Uterus (tissue), 2 donors: ENCODE results near the gene SCN7A.

ENCODE experiments used
- POLR2A ChIP-seq, 2 donors: fragments of 450-650 bp; IDR thresholded peaks; one replicate each; pipeline ENCODE4 v1.6.1; 2016; ENCODE audit warnings: antibody characterized with exemption in 2 of 2, mild to moderate bottlenecking in 1 of 2, moderate library complexity in 1 of 2
- TF ChIP-seq, protein P1 (sequence below), 4 experiments: fragments of 200-600 bp in 2 of 4; fragments of 450-650 bp in 2 of 4; sonication (generic) in 2 of 4; IDR thresholded peaks; one replicate each; pipeline ENCODE4 v1.5.1; 2016 to 2019; ENCODE audit warnings: antibody characterized with exemption in 4 of 4, mild to moderate bottlenecking in 2 of 4, moderate library complexity in 1 of 4

DNA sequence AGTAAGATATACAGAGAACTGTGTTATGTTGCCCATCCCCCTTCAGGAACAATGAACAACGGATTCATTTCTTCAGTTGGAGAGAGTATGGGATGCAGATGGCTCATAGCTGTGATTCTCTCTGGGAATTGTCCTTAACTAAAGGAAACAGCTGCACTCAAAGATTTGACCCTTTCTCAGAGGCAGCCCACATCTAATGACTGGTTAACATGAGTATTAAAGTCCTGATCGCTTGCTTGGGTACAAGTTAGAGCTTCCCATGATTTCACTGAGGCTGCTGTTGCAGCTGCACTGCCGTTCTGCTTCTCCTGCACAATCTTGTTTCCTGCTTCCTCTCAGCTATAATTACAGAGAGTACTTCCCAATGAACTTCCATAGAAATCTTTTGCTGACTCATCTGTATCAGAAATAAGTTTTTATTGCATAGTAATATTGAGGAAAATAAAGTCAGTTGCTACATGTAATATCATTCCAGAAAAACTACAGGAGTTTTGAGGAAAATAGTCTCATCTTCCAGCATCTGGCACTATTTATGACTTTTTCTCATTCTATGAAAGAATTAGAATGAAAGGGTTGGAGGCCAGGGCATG, 105.5 kb downstream of the SCN7A start:
- TF ChIP-seq, protein P1, sequence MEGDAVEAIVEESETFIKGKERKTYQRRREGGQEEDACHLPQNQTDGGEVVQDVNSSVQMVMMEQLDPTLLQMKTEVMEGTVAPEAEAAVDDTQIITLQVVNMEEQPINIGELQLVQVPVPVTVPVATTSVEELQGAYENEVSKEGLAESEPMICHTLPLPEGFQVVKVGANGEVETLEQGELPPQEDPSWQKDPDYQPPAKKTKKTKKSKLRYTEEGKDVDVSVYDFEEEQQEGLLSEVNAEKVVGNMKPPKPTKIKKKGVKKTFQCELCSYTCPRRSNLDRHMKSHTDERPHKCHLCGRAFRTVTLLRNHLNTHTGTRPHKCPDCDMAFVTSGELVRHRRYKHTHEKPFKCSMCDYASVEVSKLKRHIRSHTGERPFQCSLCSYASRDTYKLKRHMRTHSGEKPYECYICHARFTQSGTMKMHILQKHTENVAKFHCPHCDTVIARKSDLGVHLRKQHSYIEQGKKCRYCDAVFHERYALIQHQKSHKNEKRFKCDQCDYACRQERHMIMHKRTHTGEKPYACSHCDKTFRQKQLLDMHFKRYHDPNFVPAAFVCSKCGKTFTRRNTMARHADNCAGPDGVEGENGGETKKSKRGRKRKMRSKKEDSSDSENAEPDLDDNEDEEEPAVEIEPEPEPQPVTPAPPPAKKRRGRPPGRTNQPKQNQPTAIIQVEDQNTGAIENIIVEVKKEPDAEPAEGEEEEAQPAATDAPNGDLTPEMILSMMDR (IDR thresholded peaks at IDR 0.05): no peak
- no peak for TF ChIP-seq POLR2A (IDR thresholded peaks at IDR 0.05)
